BJ (cell line): ENCODE results near the gene CD209. TPM values are rescaled to one million over a fixed set of nuclear protein-coding genes. Genes with fewer than 3 reads are reported as not detected.
"Not testable (repeated sequence)": the region's sequence is repeated elsewhere in the genome, so short reads cannot be mapped to it uniquely, and the experiment has no call there.

ENCODE experiments used
- CTCF ChIA-PET: fragments of 350-600 bp; formaldehyde crosslinking; extraction: SDS; loops from one replicate; lab custom pipeline; 2021; ENCODE audit warnings: antibody characterized with exemption, inconsistent platforms; lab: Yijun Ruan, JAX
- POLR2A ChIA-PET: fragments of 300-600 bp; sonication (Branson Sonifier 250); formaldehyde crosslinking; extraction: SDS; loops from one replicate; lab custom pipeline; 2021; ENCODE audit warnings: antibody characterized with exemption; lab: Charles Lee
- DNase-seq: peaks from one replicate; pipeline ENCODE4 v3.0.0-alpha.2; 2011; ENCODE audit warnings: low read depth
- H3K27me3 ChIP-seq: 2 replicates; pipeline ENCODE4 v1.6.0; 2011; ENCODE audit warnings: low read length; ENCODE audit not compliant: control insufficient read depth, insufficient read depth
- H3K36me3 ChIP-seq: 2 replicates; pipeline ENCODE4 v1.5.1; 2011; ENCODE audit warnings: low read length; ENCODE audit not compliant: control insufficient read depth, insufficient read depth
- H3K4me3 ChIP-seq: 2 replicates; pipeline ENCODE4 v1.5.1; 2011; ENCODE audit warnings: low read depth, mild to moderate bottlenecking, control low read depth, low read length
- CTCF ChIP-seq: IDR thresholded peaks from 2 replicates; pipeline ENCODE4 v1.5.1; 2011; ENCODE audit warnings: low read depth, mild to moderate bottlenecking, control low read depth, inconsistent platforms, low read length, moderate library complexity; ENCODE audit not compliant: insufficient read depth
- polyA plus RNA-seq: library from polyadenylated mRNA; depleted of rRNA; stranded (reverse); fragments of >200 nt; gene quantifications from 2 replicates; pipeline ENCODE4 v1.2.3, GENCODE V29; 2011

The CD209 gene
- polyA plus RNA-seq, 1 experiment = not detected

GRCh38 chr19:7748756-7749155 is 1.4 kb upstream of the CD209 start:
- no peak for DNase-seq
- ChIA-PET CTCF (no interaction called here), POLR2A (no interaction called here)
- no peaks in the 10 kb centered on the region for H3K36me3 ChIP-seq
- H3K27me3 ChIP-seq = peaks cover 2% of the 10 kb centered on the region
- TF ChIP-seq CTCF = no peak; the same call in 1 of the 2 replicates
- H3K4me3 ChIP-seq = no peak overlapping the region

GRCh38 chr19:7748171-7748570 is 837 bp upstream of the CD209 start:
- H3K27me3 ChIP-seq = peaks cover 2% of the 10 kb centered on the region
- no peak overlapping the region for H3K4me3 ChIP-seq
- CTCF ChIA-PET = interaction anchor here (0.9 to 1.2 kb wide), 2 partner anchors 13 to 52 kb away, joined by 4 to 5 read pairs; no protein-coding TSS in a partner anchor
- DNase-seq = no peak
- no peak for TF ChIP-seq CTCF
- H3K36me3 ChIP-seq = no peaks in the 10 kb centered on the region
- POLR2A ChIA-PET = no interaction called here

- H3K4me3 ChIP-seq, DNase-seq, H3K36me3 ChIP-seq, POLR2A ChIA-PET, H3K27me3 ChIP-seq, CTCF ChIA-PET: not testable (repeated sequence)
Measured at GRCh38 chr19:7746306-7746705, 1.0 kb downstream of the CD209 start.

GRCh38 chr19:7744871-7745650 is 2.3 kb downstream of the CD209 start:
- Histone ChIP-seq H3K4me3 (no peak overlapping the region), H3K27me3 (peaks cover 2% of the 10 kb centered on the region; the same call in 1 of the 2 replicates), H3K36me3 (no peaks in the 10 kb centered on the region)
- no peak for TF ChIP-seq CTCF
- POLR2A ChIA-PET = interaction anchor here (0.6 kb wide), 1 partner anchor 47 kb away, joined by 3 read pairs; no protein-coding TSS in a partner anchor
- DNase-seq = no peak
- CTCF ChIA-PET = no interaction called here

- no peak for DNase-seq
- CTCF ChIA-PET = no interaction called here
- H3K27me3 ChIP-seq = peaks cover 2% of the 10 kb centered on the region; the same call in 1 of the 2 replicates
Measured at GRCh38 chr19:7744199-7744786, 3.0 kb downstream of the CD209 start.

More at GRCh38 chr19:7744199-7744786, 3.0 kb downstream of the CD209 start:
- no peaks in the 10 kb centered on the region for H3K36me3 ChIP-seq
- POLR2A ChIA-PET = no interaction called here
- H3K4me3 ChIP-seq = no peak overlapping the region
- no peak for TF ChIP-seq CTCF
